Mucosa of rectum (tissue), 2 donors: ENCODE measurements around the gene KIF20B.
A peak's percentile ranks its signal among the peaks of the same experiment; 100 is the strongest.

Experiments used
- H3K27ac ChIP-seq, 2 donors: one replicate each; pipeline ENCODE4 v1.7.0; 2013; ENCODE audit warnings: inconsistent platforms in 2 of 2, low read depth in 2 of 2, low read length in 2 of 2
- H3K27me3 ChIP-seq, 2 donors: one replicate each; pipeline ENCODE4 v1.7.0; 2013; ENCODE audit warnings: low read length in 2 of 2; ENCODE audit not compliant: control insufficient read depth in 2 of 2, insufficient read depth in 2 of 2
- H3K36me3 ChIP-seq, 2 donors: one replicate each; pipeline ENCODE4 v1.7.0; 2013; ENCODE audit warnings: low read length in 2 of 2; ENCODE audit not compliant: control insufficient read depth in 2 of 2, insufficient read depth in 2 of 2
- H3K4me1 ChIP-seq, 2 donors: one replicate each; pipeline ENCODE4 v1.7.0; 2013; ENCODE audit warnings: low read length in 2 of 2, mild to moderate bottlenecking in 1 of 2; ENCODE audit not compliant: control insufficient read depth in 2 of 2, insufficient read depth in 2 of 2
- H3K4me3 ChIP-seq, 2 donors: one replicate each; pipeline ENCODE4 v1.7.0; 2013; ENCODE audit warnings: low read length in 2 of 2
- H3K9ac ChIP-seq, 2 donors: one replicate each; pipeline ENCODE4 v1.7.0; 2013; ENCODE audit warnings: low read length in 2 of 2, low read depth in 1 of 2, mild to moderate bottlenecking in 1 of 2
- H3K9me3 ChIP-seq, 2 donors: one replicate each; pipeline ENCODE4 v1.7.0; 2013; ENCODE audit warnings: low read length in 2 of 2; ENCODE audit not compliant: control insufficient read depth in 2 of 2
- donor health status: healthy.
- donor health status: Normal muscosa, but diverticular disease.

KIF20B gene

GRCh38 chr10:89701242-89702120 lies at the start of gene KIF20B:
Gene KIF20B (plus strand): TSS chr10:89701590. CDS start chr10:89705295, 3,705 bp downstream.
- H3K27ac ChIP-seq, result peak within 1 kb of the TSS; percentile 83 to 90
- H3K9me3 ChIP-seq, result no peaks in the 10 kb centered on the region
- H3K36me3 ChIP-seq, result no peaks in the 10 kb centered on the region
- peak within 1 kb of the TSS; percentile 97 to 99 for H3K4me3 ChIP-seq
- H3K4me1 ChIP-seq, result peaks cover 13 to 14% of the 10 kb centered on the region in 2 donors
- peak within 1 kb of the TSS; percentile 78 to 94 for H3K9ac ChIP-seq
- no peaks in the 10 kb centered on the region for H3K27me3 ChIP-seq

- Histone ChIP-seq H3K36me3 (no peaks in the 10 kb centered on the region), H3K27ac (no peak overlapping the region), H3K4me3 (no peak overlapping the region), H3K4me1 (peaks cover 0 to 2% of the 10 kb centered on the region in 2 donors), H3K9me3 (no peaks in the 10 kb centered on the region), H3K27me3 (no peaks in the 10 kb centered on the region), H3K9ac (no peak overlapping the region)
These were observed 49.3 kb upstream of the KIF20B start for GRCh38 chr10:89651916-89652573.

- H3K36me3 ChIP-seq, result no peaks in the 10 kb centered on the region
- no peaks in the 10 kb centered on the region for H3K9me3 ChIP-seq
- H3K4me3 ChIP-seq, result no peak overlapping the region
- no peak overlapping the region for H3K27ac ChIP-seq
- H3K9ac ChIP-seq, result no peak overlapping the region
- no peaks in the 10 kb centered on the region for H3K4me1 ChIP-seq
- H3K27me3 ChIP-seq, result no peaks in the 10 kb centered on the region
These were observed 48.5 kb upstream of the KIF20B start for GRCh38 chr10:89652806-89653370.

GRCh38 chr10:89653410-89653869 lies 48.0 kb upstream of the KIF20B start:
- Histone ChIP-seq H3K27me3 (no peaks in the 10 kb centered on the region), H3K4me1 (no peaks in the 10 kb centered on the region)

GRCh38 chr10:89655722-89656121 lies 45.7 kb upstream of the KIF20B start:
- Histone ChIP-seq H3K9me3 (no peaks in the 10 kb centered on the region), H3K27me3 (no peaks in the 10 kb centered on the region), H3K4me1 (no peaks in the 10 kb centered on the region), H3K36me3 (no peaks in the 10 kb centered on the region), H3K27ac (no peak overlapping the region), H3K4me3 (no peak overlapping the region), H3K9ac (no peak overlapping the region)

More at GRCh38 chr10:89653410-89653869, 48.0 kb upstream of the KIF20B start:
- H3K27ac ChIP-seq, result no peak overlapping the region
- H3K9me3 ChIP-seq, result no peaks in the 10 kb centered on the region
- no peak overlapping the region for H3K9ac ChIP-seq
- no peak overlapping the region for H3K4me3 ChIP-seq
- H3K36me3 ChIP-seq, result no peaks in the 10 kb centered on the region

GRCh38 chr10:89657302-89657701 lies 44.1 kb upstream of the KIF20B start:
- Histone ChIP-seq H3K27ac (no peak overlapping the region), H3K9me3 (no peaks in the 10 kb centered on the region), H3K27me3 (no peaks in the 10 kb centered on the region), H3K4me3 (no peak overlapping the region), H3K4me1 (no peaks in the 10 kb centered on the region), H3K36me3 (no peaks in the 10 kb centered on the region), H3K9ac (no peak overlapping the region)

- Histone ChIP-seq H3K4me3 (no peak overlapping the region), H3K9ac (no peak overlapping the region), H3K36me3 (no peaks in the 10 kb centered on the region), H3K9me3 (no peaks in the 10 kb centered on the region), H3K4me1 (no peaks in the 10 kb centered on the region), H3K27me3 (no peaks in the 10 kb centered on the region), H3K27ac (no peak overlapping the region)
These were observed 42.0 kb upstream of the KIF20B start for GRCh38 chr10:89659143-89660131.

- no peaks in the 10 kb centered on the region for H3K4me1 ChIP-seq
- H3K27ac ChIP-seq, result no peak overlapping the region
- H3K27me3 ChIP-seq, result no peaks in the 10 kb centered on the region
- no peaks in the 10 kb centered on the region for H3K36me3 ChIP-seq
- H3K9me3 ChIP-seq, result no peaks in the 10 kb centered on the region
- no peak overlapping the region for H3K4me3 ChIP-seq
- H3K9ac ChIP-seq, result no peak overlapping the region
These were observed 38.8 kb upstream of the KIF20B start for GRCh38 chr10:89662596-89662995.

GRCh38 chr10:89663144-89663543 lies 38.2 kb upstream of the KIF20B start:
- Histone ChIP-seq H3K4me3 (no peak overlapping the region), H3K36me3 (no peaks in the 10 kb centered on the region)

More at GRCh38 chr10:89663144-89663543, 38.2 kb upstream of the KIF20B start:
- H3K27ac ChIP-seq, result no peak overlapping the region
- no peak overlapping the region for H3K9ac ChIP-seq
- H3K4me1 ChIP-seq, result peaks cover 0 to under 1% of the 10 kb centered on the region in 2 donors
- H3K27me3 ChIP-seq, result no peaks in the 10 kb centered on the region
- no peaks in the 10 kb centered on the region for H3K9me3 ChIP-seq
